Measurements from ENCODE around the gene SLC22A17.
"Not testable (repeated sequence)": the region's sequence is repeated elsewhere in the genome, so short reads cannot be mapped to it uniquely, and the experiment has no call there.

Gene SLC22A17

DNA sequence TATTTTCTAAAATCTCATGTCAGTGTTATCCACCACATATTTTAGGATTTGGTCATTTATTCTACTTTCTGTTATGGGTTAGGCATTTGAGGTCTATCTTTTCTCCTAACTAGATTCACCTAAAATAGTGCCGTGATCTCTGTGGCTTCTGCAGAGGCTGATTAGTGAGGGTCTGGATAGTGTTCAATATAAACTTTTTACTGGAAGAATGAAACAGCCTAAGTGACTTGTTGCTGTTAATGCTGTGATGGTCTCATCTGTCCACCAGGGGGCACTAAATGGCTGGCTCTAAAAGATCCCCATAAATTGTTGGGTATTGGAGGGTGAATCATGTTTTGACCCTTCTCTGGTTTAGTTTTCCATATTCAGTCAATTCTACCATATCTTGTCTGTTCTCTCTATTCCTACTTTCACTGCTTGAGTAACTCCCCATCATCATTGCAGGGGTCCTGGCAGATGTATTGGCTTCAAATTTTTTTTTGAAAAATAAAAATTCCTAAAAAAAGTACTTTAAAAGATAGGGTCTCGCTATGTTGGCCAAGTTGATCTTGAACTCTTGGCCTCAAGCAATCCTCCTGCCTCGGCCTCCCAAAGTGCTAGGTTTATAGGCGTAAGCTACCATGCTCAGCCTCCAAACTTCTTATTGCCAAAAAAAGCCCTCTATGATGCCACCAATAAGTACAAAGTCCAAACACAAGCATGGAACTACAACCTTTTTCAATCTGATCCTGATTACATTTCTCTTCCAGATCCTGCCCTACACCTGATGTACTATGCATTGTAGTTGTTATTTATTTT lies 24.5 kb downstream of the SLC22A17 start:
- peak; percentile 81 for DNase-seq

DNA sequence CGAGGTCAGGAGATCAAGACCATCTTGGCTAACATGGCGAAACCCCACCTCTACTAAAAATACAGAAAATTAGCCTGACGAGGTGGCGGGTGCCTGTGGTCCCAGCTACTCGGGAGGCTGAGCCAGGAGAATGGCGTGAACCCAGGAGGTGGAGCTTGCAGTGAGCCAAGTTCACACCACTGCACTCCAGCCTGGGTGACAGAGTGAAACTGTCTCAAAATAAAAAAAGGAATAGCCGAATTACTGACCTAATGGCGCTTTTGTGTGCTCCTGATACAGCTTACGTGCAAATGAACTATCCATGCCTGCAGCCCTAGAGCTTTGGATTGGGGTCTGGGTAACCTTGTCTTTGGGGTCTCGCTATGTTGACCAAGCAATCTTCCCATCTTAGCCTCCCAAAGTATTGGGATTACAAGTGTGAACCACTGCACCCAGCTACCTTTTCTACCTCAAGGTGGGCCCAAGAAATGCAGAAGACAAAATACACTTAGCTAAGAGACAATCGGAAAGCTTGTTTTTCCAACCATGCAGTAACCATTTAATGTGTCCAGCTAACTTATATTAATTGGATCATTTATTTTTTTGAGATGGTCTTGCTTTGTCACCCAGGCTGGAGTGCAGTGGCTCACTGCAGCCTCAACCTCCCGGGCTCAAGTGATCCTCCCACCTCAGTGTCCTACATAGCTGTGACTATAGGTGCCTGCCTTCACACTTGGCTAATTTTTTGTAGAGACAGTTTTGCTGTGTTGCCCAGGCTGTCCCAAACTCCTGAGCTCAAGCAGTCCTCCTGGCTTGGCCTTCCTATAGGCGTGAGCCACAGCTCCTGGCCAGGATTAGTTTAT lies 26.0 kb downstream of the SLC22A17 start:
- no peak for DNase-seq

- not testable (repeated sequence) for DNase-seq
These were observed 26.9 kb downstream of the SLC22A17 start for GRCh38 chr14:23325746-23326145.

- DNase-seq, result no peak
These were observed 27.7 kb downstream of the SLC22A17 start for GRCh38 chr14:23324993-23325392.

GRCh38 chr14:23324455-23324846 lies 28.2 kb downstream of the SLC22A17 start:
- DNase-seq, result no peak

GRCh38 chr14:23323838-23324454 lies 28.7 kb downstream of the SLC22A17 start:
- DNase-seq, result no peak

DNA sequence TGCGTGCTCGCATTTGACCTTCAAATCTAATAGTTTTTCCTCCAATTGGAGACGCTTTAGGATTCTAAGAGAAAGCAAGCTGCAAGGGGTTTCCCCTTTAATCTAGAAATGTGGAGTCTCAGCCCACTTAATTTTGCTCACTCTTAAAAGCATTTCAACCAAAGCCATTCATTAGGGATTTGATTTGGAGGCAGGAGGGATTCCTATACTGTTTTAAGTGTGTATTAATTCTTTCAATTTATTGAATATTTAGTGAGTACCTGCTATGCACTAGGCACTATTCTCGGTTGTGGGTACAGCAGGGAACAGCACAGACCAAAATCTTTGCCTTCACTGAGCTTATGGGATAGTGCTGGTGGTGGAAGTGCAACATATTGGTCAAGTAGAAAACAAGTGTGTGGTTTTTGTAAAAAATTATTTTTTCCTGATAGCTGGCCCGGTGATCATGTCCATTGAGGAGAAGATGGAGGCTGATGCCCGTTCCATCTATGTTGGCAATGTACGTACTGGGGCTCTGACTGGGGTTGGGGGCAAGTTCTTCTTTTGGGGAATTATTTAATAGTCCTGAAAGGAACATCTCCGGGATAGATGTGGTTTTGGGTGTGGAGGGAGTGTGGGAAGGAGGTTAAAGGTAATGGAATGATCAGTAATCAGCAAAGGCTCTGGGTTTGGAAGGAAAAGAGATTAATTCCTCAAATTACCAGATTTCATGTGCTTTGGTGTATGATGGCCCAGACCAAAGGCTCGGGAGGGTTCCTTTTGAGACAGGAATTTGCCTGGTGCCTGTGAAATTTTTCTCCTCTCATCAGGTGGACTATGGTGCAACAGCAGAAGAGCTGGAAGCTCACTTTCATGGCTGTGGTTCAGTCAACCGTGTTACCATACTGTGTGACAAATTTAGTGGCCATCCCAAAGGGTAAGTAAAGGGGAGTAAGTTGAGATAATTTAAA lies 29.8 kb downstream of the SLC22A17 start:
- no peak for DNase-seq

GRCh38 chr14:23321572-23322547 lies 30.8 kb downstream of the SLC22A17 start:
- DNase-seq, result peak; percentile 73

DNA sequence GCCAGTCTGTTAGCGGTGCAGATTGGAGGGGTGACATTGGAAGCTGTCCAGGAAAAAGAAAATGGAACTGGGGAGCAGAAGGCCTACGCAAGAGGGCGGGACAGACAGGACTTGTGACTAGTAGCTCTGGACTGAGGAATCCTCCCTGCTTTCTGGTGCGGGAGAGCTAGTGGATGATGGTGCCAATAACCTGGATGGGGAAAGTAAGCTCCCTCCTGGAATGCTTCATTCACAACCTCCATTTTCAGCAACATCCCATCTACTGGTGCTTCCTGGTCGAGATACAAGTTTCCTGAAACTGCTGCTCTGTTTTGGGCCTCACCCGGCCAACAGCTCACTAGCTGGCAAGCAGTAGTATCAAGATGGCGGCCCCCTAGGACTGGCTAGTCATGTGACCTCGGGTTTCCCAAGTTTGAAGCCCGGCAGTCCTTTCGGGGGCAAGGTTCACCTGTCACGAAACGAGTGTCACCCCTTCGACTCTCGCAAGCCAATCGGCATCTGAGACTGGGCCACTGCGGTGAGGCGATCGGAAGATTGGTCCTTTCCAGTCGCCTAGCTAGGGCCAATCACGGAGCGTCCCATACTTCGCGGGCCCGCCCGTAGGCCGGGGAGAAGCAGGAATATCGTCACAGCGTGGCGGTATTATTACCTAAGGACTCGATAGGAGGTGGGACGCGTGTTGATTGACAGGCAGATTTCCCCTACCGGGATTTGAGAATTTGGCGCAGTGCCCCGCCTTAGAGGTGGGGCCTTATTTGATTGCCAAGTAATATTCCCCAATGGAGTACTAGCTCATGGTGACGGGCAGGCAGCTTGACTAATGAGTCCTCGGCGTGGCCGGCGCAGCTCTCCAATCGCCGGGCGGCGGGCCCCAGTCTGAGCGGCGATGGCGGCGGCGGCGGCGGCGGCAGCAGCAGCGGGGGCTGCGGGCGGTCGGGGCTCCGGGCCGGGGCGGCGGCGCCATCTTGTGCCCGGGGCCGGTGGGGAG lies 31.8 kb downstream of the SLC22A17 start, which contains the start of gene PABPN1:
TSS of gene PABPN1 (plus strand) at position 874 of the 988 bp plus-strand sequence. CDS start at position 887, 13 bp downstream.
- peak; percentile 99 for DNase-seq

GRCh38 chr14:23319746-23320583 lies 32.7 kb downstream of the SLC22A17 start:
- no peak for DNase-seq

DNA sequence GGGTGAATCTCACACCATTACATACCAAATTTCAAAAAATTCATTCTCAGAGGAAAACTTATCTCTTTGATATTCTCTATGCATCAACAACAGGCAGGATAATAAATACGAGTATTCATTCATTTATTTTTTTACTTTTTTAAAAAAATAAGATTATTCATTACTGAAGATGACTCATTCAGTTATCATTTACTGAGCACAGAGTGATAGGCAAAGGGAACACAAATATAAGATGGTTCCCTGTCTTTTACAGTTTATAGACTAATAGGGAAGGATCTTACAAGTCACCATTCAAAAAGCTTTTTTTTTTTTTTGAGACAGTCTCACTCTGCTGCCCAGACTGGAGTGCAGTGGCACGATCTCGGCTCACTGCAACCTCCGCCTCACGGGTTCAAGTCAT lies 36.4 kb downstream of the SLC22A17 start:
- no peak for DNase-seq

DNA sequence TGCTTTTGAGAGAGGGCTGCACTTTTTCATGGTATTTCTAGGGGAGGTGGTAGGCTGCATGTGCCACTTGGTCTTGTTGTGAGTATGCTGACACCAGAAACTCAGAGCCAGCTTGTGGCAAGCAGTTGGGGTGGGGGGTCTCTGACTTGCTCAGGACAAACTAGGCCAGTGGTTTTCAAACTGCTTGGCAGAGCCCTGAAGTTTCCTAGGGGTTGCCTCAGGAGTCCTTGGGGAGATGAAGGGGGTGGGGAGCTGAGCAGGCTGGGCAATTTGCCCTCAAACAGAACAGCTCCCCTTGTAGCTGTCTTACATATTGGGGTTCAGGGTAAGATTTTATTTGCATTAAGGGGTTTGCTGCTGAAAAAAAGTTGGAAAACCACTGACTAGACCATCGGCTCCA lies 42.1 kb downstream of the SLC22A17 start:
- DNase-seq, result no peak

DNA sequence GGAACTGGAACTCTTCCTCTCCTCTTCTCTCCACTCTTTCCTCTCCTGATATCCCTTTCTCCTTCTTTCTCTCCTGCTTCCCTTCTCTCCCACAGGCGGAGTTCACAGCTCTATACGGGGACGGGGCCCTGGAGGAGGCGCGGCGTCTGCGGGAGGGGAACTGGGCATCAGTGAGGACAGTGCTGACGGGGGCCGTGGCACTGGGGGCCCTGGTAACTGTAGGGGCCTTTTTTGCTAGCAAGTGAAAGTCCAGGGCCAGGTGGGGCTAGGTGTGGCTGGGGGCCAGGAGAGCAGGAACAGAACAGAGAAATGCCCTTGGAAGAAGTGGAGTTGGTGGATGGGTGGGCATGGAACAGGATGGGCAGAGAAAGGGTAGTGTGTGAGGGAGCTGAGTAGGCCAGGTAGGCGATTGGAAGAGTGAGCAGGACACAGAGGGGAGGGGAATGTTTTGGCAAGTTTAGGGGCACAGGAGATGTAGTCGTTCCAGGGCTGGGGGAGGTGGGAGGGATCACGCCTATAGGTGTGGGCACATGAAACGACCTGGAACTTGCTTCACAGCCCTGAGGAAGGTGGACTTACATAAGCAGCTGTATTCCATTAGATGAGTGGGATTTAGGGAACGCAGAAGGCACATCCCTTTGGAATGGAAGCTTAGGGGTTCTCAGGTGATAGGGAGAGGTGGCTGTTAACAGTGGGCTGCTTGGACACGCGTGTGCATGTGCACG lies 43.8 kb downstream of the SLC22A17 start:
- DNase-seq, result no peak

DNA sequence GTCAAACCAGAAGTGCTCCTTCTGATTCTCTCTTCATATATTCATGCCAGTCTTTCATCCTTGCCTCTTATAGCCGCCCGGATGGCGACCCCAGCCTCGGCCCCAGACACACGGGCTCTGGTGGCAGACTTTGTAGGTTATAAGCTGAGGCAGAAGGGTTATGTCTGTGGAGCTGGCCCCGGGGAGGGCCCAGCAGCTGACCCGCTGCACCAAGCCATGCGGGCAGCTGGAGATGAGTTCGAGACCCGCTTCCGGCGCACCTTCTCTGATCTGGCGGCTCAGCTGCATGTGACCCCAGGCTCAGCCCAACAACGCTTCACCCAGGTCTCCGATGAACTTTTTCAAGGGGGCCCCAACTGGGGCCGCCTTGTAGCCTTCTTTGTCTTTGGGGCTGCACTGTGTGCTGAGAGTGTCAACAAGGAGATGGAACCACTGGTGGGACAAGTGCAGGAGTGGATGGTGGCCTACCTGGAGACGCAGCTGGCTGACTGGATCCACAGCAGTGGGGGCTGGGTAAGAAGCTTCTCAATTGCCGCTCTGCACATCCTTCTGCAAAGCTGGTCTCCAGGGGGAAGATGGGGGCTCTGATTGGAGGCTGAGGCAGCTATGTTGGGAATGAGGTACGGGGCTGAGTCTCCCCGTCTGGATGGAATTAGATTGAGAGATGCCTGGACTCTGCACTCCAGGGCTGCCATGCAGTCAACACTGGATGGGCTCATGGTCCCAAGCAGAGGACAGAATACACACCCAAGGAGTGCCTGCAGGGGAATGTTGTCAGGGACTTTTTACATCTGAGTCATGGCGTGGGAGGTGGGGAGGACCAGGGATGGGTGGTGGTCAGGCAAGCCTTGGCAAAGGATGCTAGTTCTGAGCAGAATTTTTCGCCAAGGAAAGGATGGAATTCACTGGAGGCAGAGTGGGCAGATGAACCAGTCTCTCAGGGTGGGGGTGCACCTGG lies 44.7 kb downstream of the SLC22A17 start:
- no peak for DNase-seq

GRCh38 chr14:23307146-23307530 lies 45.5 kb downstream of the SLC22A17 start:
- DNase-seq, result no peak

DNA sequence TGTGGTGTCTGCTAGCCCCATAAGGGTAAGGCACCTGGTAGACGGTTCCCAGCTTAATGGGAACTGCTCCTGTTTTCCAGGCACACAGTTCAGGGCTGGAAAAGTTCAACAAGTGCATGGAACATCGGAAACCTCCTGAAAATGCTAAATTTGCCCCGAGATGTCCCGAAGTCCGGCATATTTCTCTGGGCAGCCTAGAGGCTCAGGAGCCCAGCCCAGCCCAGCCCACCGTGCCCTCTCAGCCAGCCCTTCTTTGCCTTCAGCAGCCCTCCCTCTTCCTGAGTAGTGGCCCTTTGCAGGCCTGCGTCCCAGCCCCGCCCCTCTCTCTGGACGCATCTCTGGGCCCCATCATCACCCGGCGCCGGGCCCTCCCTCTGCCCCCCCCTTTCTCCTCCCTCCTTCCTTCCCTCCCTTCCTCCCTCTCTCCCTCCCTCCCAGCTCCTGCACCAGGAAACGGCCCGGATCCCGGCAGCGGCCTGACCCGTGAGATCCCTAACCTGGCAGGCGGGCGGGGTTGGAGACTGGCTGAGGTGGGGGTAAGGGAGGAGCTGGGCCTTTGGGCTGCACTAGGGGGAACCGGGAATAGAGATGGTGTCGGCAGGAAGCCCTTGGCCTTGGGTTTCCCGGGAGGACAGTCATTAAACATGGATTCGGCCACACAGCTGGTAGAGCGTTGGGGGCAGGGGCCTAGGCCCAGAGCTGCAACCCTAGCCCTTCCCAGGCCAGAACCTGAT lies 46.1 kb downstream of the SLC22A17 start, which contains the start of gene BCL2L2:
TSS of gene BCL2L2 (plus strand) at position 422 of the 734 bp plus-strand sequence. CDS start 935 bp downstream, outside the sequence.
- peak; percentile 26 for DNase-seq

Measured in activated CD4-positive, alpha-beta T cell treated with anti-CD3 and anti-CD28 coated beads, Interleukin-2, Interleukin-6, amounts not matched to agents 100 ng/mL and 50 ng/mL, durations not matched to agents 16 hours and 8 hours (primary cell).